Lung (tissue), 12 donors: ENCODE measurements around the gene YWHAQ. TPM values are rescaled to one million over a fixed set of nuclear protein-coding genes. Genes with fewer than 3 reads are reported as not detected.

ENCODE experiments used
- ATAC-seq: fragments of 200-7000 bp; cut with Tn5 transposase; one replicate; pipeline ENCODE4 v1.9.1; 2020; ENCODE audit warnings: moderate number of reproducible peaks; ENCODE audit not compliant: insufficient read depth, low FRiP score
- DNase-seq, 3 donors: peaks; one replicate each; pipeline ENCODE4 v3.0.0-alpha.2; 2013 to 2017
- H3K27ac ChIP-seq, 2 donors: one replicate each; pipeline ENCODE4 v1.5.1; 2013; ENCODE audit warnings: mild to moderate bottlenecking in 2 of 2, moderate library complexity in 2 of 2, control low read depth in 1 of 2, inconsistent platforms in 1 of 2, low read depth in 1 of 2, low read length in 1 of 2
- H3K27me3 ChIP-seq, 3 donors: one replicate each; pipeline ENCODE4 v1.5.1; 2013; ENCODE audit warnings: low read length in 2 of 3; ENCODE audit not compliant: control insufficient read depth in 3 of 3, insufficient read depth in 3 of 3
- H3K36me3 ChIP-seq, 4 donors: one replicate each; pipeline ENCODE4 v1.5.1; 2013; ENCODE audit warnings: low read length in 4 of 4, mild to moderate bottlenecking in 1 of 4, moderate library complexity in 1 of 4; ENCODE audit not compliant: control insufficient read depth in 4 of 4, insufficient read depth in 4 of 4
- H3K4me1 ChIP-seq, 5 donors: one replicate each; pipeline ENCODE4 v1.5.1; 2013; ENCODE audit warnings: low read length in 5 of 5, mild to moderate bottlenecking in 2 of 5, moderate library complexity in 1 of 5; ENCODE audit not compliant: control insufficient read depth in 5 of 5, insufficient read depth in 5 of 5
- H3K4me3 ChIP-seq: one replicate; pipeline ENCODE4 v1.5.1; 2013; ENCODE audit warnings: mild to moderate bottlenecking, control low read depth, moderate library complexity
- H3K9ac ChIP-seq, 2 donors: one replicate each; pipeline ENCODE4 v1.5.1; 2013; ENCODE audit warnings: low read length in 2 of 2, control low read depth in 1 of 2; ENCODE audit not compliant: insufficient read depth in 1 of 2
- H3K9me3 ChIP-seq, 4 donors: one replicate each; pipeline ENCODE4 v1.5.1; 2013; ENCODE audit warnings: low read length in 3 of 4, mild to moderate bottlenecking in 1 of 4, moderate library complexity in 1 of 4; ENCODE audit not compliant: control insufficient read depth in 4 of 4, insufficient read depth in 3 of 4
- CTCF ChIP-seq: IDR thresholded peaks from 2 replicates; pipeline ENCODE4 v1.5.1; 2012; ENCODE audit warnings: mild to moderate bottlenecking; ENCODE audit errors: control extremely low read depth, extremely low read depth
- WGBS, 2 donors: extraction: QIAGEN DNeasy Blood & Tissue Kit; methylation state at CpG; one replicate each; pipeline ENCODE4 v1.1.7; 2013; 5-methylcytosine and 5-hydroxymethylcytosine counted together
- polyA plus RNA-seq, 2 donors: library from polyadenylated mRNA; stranded (reverse); fragments of 200-250 nt; gene quantifications; one replicate each; pipeline ENCODE4 v1.2.1, GENCODE V29; 2013
- total RNA-seq, 2 donors: library from RNA; depleted of rRNA in 1 of 2; stranded (reverse); fragments of >200 nt in 1 of 2; gene quantifications; one replicate each; pipeline ENCODE4 v1.2.1, GENCODE V29; 2014 to 2021
- donor health status: control.
- donor health status: control.
- donor health status: Bipolar disorder and iron deficiency.
- donor health status: healthy.
- donor health status: DM: yes; HTN: yes; CAD: no.

The YWHAQ gene
- total and polyA plus RNA-seq, 4 donors, result 94.6 to 275 (median 222) TPM

- Histone ChIP-seq H3K36me3 (no peaks in the 10 kb centered on the region), H3K9ac (no peak overlapping the region), H3K27ac (no peak overlapping the region), H3K4me1 (no peaks in the 10 kb centered on the region), H3K27me3 (no peaks in the 10 kb centered on the region), H3K9me3 (no peaks in the 10 kb centered on the region), H3K4me3 (no peak overlapping the region)
- TF ChIP-seq CTCF, result no peak
- 91% methylated on average over 15 of the region's 15 CpGs for WGBS, 2 donors
- no peak for DNase-seq
- no peak for ATAC-seq
Measured at GRCh38 chr2:9660154-9660553, 29.4 kb upstream of the YWHAQ start.

GRCh38 chr2:9658972-9659371 lies 28.2 kb upstream of the YWHAQ start:
- no peak overlapping the region for H3K9ac ChIP-seq
- no peaks in the 10 kb centered on the region for H3K27me3 ChIP-seq
- no peak for TF ChIP-seq CTCF
- no peaks in the 10 kb centered on the region for H3K36me3 ChIP-seq
- H3K4me3 ChIP-seq, result no peak overlapping the region
- H3K4me1 ChIP-seq, result peaks cover 0 to 2% (median 0%) of the 10 kb centered on the region in 5 donors
- ATAC-seq (no peak), DNase-seq (no peak)
- H3K27ac ChIP-seq, result no peak overlapping the region
- no peaks in the 10 kb centered on the region for H3K9me3 ChIP-seq
- WGBS, 2 donors, result 92 to 95% methylated on average over 9 of the region's 9 CpGs

- Histone ChIP-seq H3K27me3 (no peaks in the 10 kb centered on the region), H3K36me3 (no peaks in the 10 kb centered on the region), H3K4me3 (no peak overlapping the region), H3K9me3 (no peaks in the 10 kb centered on the region), H3K27ac (no peak overlapping the region), H3K9ac (no peak overlapping the region), H3K4me1 (peaks cover 0 to 2% (median 0%) of the 10 kb centered on the region in 5 donors)
- WGBS, 2 donors, result 82 to 88% methylated on average over 6 of the region's 6 CpGs
- DNase-seq (no peak), ATAC-seq (no peak)
- no peak for TF ChIP-seq CTCF
Measured at GRCh38 chr2:9657731-9658130, 26.9 kb upstream of the YWHAQ start.

GRCh38 chr2:9657083-9657482 lies 26.3 kb upstream of the YWHAQ start:
- no peak for TF ChIP-seq CTCF
- ATAC-seq, result no peak
- Histone ChIP-seq H3K4me1 (peaks cover 0 to 2% (median 0%) of the 10 kb centered on the region in 5 donors), H3K4me3 (no peak overlapping the region), H3K27me3 (no peaks in the 10 kb centered on the region), H3K9ac (no peak overlapping the region), H3K36me3 (no peaks in the 10 kb centered on the region), H3K9me3 (peaks cover 0 to 2% (median 0%) of the 10 kb centered on the region in 4 donors), H3K27ac (no peak overlapping the region)
- no peak for DNase-seq
- 62 to 83% methylated on average over 6 of the region's 6 CpGs for WGBS, 2 donors
